NK-92 treated with Interleukin-12 subunit alpha and Interleukin-12 subunit beta, amount 100 ng/mL, for 24 hours (cell line): ENCODE data around the gene NEIL3.

ENCODE experiments used
- DNase-seq: peaks from one replicate; lab custom pipeline; 2025; lab: John Stamatoyannopoulos, UW

NEIL3 gene, protein sequence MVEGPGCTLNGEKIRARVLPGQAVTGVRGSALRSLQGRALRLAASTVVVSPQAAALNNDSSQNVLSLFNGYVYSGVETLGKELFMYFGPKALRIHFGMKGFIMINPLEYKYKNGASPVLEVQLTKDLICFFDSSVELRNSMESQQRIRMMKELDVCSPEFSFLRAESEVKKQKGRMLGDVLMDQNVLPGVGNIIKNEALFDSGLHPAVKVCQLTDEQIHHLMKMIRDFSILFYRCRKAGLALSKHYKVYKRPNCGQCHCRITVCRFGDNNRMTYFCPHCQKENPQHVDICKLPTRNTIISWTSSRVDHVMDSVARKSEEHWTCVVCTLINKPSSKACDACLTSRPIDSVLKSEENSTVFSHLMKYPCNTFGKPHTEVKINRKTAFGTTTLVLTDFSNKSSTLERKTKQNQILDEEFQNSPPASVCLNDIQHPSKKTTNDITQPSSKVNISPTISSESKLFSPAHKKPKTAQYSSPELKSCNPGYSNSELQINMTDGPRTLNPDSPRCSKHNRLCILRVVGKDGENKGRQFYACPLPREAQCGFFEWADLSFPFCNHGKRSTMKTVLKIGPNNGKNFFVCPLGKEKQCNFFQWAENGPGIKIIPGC

GRCh38 chr4:177309522-177310371 lies at the start of gene NEIL3:
TSS of gene NEIL3 (plus strand) at chr4:177309874. CDS start at chr4:177309954, 80 bp downstream.
- DNase-seq, result peak; percentile 91

DNA sequence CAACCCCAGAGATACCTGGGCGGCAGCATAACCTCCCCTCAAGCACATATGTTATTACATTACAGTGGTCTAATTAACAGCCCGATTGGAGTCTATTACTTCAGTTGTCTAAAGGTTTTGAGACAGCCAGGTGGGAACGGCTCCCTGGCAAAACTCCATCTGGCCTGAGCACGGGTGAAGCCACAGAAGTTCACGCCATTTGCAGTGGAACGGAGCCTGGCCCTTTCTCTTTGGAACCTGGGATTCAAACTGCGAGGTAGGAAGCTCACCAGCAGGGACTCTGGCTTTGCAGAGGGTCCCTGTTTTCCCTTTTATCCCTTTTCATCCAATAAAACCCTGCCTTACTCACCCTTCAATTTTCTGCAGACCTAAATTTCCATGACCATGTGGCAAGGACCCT lies 45.9 kb upstream of the NEIL3 start:
- no peak for DNase-seq

GRCh38 chr4:177264788-177265422 lies 44.8 kb upstream of the NEIL3 start:
- DNase-seq, result no peak

- no peak for DNase-seq
Observed at GRCh38 chr4:177265729-177266128, 43.9 kb upstream of the NEIL3 start.

DNA sequence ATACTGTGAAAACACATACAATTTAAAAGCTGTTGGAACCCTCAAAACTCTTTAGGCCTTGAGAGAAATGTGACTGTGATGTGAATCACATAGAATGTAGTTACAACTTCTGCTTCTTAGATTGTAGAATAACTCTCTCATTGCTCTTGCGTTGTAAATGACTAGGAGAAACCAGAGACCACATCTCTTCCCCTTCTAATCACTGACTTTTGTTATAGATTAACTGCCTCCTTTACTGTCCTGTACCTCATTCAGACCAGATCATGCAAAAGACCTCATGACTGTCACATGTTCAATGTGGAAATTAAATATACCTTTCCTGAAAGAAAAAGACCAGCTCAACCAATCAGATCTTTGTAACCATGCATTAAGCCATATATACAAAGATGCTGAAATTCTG lies 43.2 kb upstream of the NEIL3 start:
- no peak for DNase-seq

- no peak for DNase-seq
Observed at GRCh38 chr4:177267911-177268310, 41.8 kb upstream of the NEIL3 start.

DNA sequence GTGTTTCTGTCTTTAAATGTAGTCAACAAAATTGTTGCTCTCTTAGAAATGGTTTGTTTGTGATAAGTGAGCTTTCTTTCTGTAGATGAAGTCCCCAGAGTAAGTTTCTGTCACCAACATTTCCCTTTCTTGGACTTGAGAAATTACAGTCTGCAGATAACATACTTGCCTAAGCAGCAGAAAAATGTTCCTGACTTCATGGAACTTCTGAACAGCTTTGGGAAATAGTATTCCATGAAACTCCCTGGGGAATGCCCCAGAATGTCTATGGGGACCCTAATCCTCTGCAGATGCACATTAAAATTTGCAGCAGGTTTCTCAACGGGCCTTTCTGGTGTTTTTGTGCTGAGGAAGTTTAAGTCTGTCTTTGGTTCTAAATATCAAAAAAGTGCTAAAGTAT lies 38.6 kb upstream of the NEIL3 start:
- no peak for DNase-seq

DNA sequence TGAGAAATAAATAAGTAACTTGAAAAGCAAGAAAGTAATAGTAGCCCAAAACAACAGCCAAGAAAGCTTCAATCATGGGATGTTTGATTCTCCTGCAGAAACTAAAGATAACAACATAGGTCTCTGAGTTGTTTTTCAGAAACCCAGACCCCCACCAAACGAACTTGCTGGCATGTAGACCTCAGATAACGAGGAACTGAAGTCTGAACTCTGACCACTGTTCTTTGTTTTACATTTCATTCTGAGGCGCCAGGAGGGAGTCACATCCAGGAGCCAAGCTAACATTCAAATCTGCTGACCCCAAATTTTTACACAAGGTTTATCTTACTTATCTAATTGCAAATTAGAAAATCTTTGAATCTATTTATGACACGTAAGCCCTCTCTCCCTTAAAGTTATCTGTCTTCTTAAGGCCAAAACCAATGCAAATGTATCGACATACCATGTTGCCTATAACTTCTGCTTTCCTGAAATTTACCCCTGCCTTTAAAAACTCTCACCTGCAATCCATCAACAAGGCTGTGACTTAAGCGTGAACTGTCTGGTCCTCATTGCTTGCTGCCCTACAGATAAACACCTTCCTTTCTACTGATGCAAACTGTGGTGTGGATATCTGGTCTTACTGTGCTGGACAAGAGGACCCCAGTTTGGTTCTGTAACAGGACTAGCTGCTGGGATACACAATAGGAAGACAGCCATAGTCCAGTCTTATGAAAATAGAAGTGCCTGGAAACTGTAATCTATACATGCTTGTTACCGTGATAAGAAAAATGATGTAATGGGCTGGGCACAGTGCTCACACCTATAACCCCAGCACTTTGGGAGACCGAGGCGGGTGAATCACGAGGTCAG lies 37.5 kb upstream of the NEIL3 start:
- no peak for DNase-seq

- DNase-seq, result no peak
Observed at GRCh38 chr4:177275999-177276398, 33.7 kb upstream of the NEIL3 start.

DNA sequence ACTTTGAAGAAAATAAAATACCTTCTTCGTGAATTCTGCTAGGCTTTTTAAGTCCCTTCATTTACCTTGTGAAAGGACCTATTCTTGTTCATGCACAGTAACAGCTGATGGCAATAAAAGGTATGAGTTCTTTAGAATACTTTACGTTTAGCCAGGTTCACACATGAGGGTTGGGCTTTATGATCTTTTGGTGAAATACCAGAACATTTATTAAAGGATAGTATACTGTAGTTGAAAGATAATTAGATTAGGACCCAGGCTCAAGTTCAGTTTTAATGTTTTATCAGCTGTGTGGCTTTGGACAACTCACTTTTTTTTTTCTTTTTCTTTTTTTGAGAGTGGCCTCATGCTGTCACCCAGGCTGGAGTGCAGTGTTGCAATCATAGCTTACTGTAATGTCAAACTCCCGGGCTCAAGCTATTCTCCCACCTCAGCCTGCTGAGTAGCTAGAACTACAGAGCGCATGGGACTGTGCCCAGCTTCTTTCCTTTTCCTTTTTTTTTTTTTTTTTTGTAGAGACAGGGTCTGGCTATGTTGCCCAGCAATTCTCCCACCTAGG lies 28.2 kb upstream of the NEIL3 start:
- peak; percentile 5 for DNase-seq

GRCh38 chr4:177282284-177282835 lies 27.3 kb upstream of the NEIL3 start:
- no peak for DNase-seq

- DNase-seq, result no peak
Observed at GRCh38 chr4:177283167-177283566, 26.5 kb upstream of the NEIL3 start.

GRCh38 chr4:177285953-177286352 lies 23.7 kb upstream of the NEIL3 start:
- no peak for DNase-seq

- DNase-seq, result no peak
Observed at GRCh38 chr4:177287255-177287654, 22.4 kb upstream of the NEIL3 start.

- no peak for DNase-seq
Observed at GRCh38 chr4:177288335-177288734, 21.3 kb upstream of the NEIL3 start.

- DNase-seq, result no peak
Observed at GRCh38 chr4:177290780-177291179, 18.9 kb upstream of the NEIL3 start.

DNA sequence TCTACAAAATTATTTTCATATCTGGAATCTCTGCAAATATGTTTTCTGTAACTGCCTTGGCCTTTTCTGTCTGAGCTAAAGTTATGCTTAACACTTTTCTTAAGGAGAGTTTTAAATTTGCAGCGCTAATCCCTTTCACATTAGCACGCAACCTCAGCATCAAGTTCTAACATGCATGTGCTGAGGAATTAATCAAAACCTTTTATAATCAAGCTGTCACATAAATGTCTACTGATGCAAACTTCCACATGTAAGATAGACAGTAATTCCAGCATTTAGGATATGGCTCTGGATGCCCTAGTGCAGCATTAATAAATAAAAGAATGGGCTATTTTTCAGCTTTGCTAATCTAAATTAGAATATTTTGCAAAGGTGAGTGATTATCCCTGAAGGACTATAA lies 17.5 kb upstream of the NEIL3 start:
- no peak for DNase-seq

- DNase-seq, result no peak
Observed at GRCh38 chr4:177293208-177294033, 16.3 kb upstream of the NEIL3 start.

GRCh38 chr4:177297785-177298391 lies 11.8 kb upstream of the NEIL3 start:
- no peak for DNase-seq
